HG02642 (cell line): ENCODE data around the gene FIGN.

Source experiments
- ATAC-seq: cut with Tn5 transposase; IDR thresholded peaks from one replicate; pipeline ENCODE4 v1.9.1; 2021; ENCODE audit warnings: mild to moderate bottlenecking; ENCODE audit not compliant: unreplicated experiment, poor library complexity

Gene FIGN, protein sequence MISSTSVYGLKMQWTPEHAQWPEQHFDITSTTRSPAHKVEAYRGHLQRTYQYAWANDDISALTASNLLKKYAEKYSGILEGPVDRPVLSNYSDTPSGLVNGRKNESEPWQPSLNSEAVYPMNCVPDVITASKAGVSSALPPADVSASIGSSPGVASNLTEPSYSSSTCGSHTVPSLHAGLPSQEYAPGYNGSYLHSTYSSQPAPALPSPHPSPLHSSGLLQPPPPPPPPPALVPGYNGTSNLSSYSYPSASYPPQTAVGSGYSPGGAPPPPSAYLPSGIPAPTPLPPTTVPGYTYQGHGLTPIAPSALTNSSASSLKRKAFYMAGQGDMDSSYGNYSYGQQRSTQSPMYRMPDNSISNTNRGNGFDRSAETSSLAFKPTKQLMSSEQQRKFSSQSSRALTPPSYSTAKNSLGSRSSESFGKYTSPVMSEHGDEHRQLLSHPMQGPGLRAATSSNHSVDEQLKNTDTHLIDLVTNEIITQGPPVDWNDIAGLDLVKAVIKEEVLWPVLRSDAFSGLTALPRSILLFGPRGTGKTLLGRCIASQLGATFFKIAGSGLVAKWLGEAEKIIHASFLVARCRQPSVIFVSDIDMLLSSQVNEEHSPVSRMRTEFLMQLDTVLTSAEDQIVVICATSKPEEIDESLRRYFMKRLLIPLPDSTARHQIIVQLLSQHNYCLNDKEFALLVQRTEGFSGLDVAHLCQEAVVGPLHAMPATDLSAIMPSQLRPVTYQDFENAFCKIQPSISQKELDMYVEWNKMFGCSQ

DNA sequence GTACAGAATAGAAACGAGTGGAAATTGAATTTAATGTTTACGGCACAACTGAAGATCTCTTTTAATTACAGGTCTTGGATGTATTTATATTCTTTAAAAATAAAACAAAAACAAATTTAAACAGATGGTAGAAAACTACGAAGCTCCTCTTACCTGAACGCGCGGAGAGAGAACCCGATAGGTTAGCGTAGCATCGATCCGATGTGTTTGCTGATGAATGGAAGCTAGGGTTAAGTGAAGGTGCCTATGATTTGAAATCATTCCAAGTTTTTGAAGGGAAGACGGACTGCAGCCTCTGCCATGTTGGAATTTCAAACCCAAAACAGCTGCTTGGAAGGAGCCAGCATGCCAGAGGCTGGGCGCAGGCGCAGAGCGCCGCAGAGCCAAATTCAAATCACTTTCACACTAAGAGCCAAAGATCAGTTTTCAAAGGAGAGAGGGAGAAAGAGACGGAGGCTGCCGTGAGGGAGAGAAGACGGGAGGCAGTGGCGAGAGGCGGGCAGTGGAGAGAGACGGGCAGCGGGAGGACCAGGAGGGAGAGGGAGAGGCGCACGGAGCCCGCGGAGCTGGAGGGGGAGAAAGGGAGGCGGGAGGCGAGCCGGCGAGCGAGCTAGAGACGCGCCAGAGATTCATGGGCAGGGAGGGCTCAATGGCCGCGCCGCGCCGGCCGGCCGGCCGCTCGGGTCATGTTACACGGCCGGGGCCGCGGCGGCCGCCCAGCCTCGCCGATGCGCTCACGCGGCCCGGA, at the start of gene FIGN:
Gene FIGN (minus strand): TSS at position 324 of the 748 bp plus-strand sequence. CDS start 1,081 bp downstream, outside the sequence.
- no peak for ATAC-seq

DNA sequence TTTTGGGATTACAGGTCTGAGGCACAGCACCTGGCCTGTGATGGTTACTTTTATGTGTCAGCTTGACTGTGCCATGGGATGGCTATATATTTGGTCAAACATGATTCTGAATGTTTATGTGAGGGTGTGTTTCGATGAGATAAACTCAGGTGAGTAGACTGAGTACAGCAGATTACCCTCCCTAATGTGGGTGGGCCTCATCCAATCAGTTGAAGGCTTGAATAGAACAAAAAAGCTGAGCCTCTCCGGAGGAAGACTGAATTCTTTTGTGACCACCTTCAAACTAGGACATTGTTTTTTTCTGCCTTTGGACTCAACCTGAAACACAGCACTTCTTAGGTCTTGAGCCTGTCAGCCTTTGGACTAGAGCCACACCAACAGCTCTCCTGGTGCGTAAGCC, 49.4 kb upstream of the FIGN start:
- no peak for ATAC-seq

DNA sequence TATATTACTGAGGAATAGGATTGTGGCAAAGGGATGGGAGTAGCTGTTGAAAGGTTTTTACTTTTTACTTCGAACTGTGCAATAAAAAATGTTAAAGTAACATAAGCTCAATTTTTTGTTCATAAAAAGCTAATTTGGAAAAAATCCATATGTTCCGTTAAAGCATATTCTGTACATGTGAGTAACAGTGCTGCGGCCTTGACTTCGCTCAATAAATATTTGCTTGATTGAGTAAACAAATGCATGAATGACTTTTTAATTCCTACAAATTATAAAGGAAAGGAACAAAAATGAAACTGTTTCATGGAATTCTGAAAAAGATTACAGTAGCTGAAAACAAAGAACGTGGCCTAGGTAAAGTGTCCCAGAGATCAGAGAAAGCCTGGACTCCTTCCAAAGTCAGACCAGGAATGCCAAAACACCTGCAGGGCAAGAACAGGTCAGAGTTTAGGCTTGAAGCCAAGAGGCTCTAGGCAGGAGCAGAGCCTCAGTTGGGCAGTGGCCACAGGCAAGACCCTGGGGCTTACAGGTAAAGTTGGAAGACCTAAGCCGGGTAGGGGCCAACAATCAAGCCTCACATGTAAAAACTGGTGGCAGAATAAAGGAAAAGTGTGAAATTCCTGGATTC, 44.3 kb upstream of the FIGN start:
- ATAC-seq = no peak

DNA sequence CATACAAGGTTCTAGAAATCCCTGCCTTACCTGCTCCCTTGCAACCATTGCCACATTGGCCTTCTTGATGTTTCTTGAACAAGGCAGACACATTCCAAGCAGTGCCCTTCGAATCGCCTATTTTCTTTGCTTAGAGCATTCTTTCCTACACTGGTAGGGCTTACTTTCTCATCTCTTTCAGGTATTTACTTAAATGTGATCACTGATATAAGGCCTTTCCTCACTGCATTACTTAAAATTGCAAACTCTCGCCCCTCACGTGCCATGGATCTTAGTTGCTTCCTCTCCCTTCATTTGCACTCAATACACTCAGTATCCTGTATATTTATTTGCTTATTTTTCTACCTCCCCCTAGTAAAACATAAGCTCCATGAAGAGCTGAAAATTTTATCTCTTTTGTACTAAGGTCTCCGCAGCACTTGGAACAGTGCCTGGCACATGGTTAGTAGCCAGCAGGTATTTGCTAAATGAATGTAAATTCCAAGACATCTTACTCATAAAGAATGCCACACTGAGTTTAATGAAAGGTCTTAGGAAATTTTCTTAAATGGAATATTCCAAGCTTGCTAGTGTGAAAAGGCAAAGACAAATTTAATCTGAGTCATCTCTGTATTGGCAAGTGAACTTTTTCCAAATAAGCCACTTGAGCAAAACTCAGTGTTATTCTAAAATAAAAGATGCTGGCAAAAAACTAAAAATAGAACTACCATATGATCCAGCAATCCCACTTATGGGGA, 42.4 kb upstream of the FIGN start:
- no peak for ATAC-seq

GRCh38 chr2:163775304-163775703, 39.5 kb upstream of the FIGN start:
- no peak for ATAC-seq

- no peak for ATAC-seq
These were observed 39.1 kb upstream of the FIGN start for GRCh38 chr2:163774862-163775261.

- no peak for ATAC-seq
These were observed 37.5 kb upstream of the FIGN start for GRCh38 chr2:163773276-163773675.

DNA sequence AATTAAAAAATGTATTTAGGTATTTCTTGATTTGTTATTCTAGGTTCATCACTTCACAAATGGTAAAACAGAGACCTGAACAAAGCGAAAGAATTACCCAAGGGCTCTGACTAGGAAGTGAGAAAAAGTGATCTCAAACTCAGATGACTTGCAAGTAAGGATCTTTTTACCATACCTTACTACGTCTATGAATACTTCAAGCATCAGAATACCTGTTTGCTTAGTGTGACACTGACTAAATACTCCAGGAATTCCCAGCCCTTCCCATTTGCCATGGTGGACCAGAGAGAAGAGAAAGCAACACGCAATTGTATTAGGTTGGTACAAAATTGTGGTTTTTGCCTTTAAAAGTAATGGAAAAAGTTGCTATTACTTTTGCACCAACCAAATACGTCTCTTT, 35.8 kb upstream of the FIGN start:
- ATAC-seq = no peak

- no peak for ATAC-seq
These were observed 33.3 kb upstream of the FIGN start for GRCh38 chr2:163768881-163769695.

GRCh38 chr2:163767097-163767496, 31.3 kb upstream of the FIGN start:
- ATAC-seq = no peak

DNA sequence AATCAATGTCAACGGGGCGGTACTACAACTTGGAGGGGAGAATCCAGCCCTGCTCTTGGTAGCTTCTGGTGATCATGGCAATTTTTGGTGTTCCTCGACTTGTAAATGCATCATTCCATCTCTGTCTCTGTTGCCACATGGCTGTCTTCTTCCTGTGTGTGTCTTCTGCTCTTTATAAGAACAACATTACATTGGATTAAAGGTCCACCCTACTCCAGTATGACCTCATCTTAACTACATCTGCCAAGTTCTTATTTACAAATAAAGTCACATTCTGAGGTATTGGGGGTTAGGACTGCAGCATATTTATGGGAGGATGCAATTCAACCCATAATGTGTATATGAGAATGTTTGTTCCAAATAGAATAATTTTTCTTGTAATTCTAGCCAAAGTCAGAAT, 28.8 kb upstream of the FIGN start:
- no peak for ATAC-seq

DNA sequence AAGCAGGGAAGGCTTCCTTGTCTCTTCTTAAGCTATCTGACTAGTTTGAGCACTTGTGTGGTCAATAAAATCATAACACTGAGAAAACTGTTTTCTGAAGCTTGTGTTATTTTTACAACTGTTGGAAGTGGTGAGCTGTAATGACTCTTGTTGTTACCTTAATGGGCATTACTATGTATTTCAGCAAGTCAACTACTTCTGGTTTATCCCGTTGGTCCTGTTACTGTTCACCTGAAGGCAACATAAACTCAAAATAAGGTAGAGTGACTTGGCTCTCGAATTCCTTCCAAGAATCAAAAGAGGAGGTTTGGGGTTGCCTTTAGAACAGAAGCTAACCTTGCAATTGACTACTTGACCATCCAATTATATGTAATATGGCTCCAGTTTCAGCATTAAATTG, 23.2 kb upstream of the FIGN start:
- no peak for ATAC-seq

DNA sequence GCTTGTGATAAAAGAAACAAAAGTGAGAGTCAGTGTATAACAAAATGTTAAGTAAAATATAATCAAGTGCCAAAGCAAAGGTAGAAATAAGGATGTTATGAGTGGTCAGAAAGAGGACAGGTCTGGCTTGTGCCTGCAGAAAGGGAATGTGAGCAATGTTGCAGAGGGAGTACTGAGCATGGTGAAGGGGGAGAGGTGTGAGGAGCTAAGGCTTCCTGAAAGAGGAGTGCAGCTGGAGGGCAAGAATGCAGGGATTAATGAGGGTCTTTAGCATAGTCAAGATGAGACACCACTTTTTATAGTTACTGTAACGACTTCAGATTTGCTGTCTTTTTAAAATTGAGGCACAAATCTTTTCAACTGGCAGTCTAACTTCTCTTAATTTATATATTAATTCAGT, 22.0 kb upstream of the FIGN start:
- no peak for ATAC-seq

DNA sequence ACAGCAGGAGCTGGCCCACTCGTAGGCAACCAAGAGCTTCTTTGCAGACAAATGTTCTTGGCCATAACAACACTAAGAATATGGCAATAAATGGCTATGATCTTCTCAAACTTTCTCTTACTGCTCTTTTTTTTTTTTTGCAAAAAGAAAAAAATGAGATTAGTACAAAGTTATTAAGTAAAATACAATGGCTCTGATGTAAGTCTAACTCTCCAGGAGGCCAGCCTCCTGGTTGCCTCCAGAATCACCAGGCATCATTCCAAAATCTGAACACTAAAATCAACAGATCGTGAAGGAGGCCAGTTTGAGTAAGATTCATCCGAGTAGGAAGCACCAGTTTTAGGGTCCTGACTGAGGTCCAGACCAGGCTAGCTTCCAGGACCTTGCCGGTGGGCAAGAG, 20.8 kb upstream of the FIGN start:
- ATAC-seq = no peak

DNA sequence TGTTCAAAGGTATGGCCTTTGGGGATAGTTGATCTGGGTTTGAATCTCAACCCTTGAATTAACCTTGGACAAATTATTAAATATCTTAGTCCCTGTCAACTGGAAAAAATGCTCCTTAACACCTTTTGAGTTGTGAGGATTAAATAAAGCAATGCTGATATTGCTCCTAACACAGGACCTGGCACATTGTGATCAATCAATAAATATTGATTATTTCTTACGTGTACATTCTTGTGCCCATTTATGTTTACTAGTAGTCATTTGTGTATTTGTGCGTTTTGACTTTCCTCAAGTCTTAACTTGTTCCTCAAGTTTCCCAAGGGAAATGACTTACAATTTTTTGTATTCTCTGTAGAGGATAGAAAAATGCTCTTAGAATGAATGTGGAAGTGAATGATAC, 19.6 kb upstream of the FIGN start:
- ATAC-seq = no peak

- no peak for ATAC-seq
These were observed 17.9 kb upstream of the FIGN start for GRCh38 chr2:163753726-163754125.

- no peak for ATAC-seq
These were observed 16.5 kb upstream of the FIGN start for GRCh38 chr2:163752267-163752666.

DNA sequence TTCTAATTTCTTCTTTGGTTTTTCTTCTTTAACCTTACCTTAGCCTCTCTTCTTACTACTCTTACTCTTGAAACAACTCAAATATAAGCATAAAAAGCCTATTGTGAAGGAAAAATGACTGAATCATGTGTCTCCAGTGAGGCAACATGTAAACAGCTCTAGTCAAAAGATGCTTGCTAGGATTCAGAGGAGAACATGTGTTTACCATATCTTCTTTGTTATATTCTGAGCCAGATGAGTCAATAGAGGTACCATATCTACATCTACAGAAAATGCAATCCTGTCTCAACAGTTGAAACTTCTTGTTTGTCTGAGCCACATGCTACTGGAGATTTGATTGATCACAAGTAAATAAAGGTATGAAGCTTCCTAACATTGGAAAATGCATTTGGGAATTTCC, 15.9 kb upstream of the FIGN start:
- no peak for ATAC-seq

- no peak for ATAC-seq
These were observed 12.6 kb upstream of the FIGN start for GRCh38 chr2:163748420-163748819.
